DOHH2 (cell line): ENCODE measurements around the gene MPRIP.

Source experiments
- H3F3A ChIP-seq: fragments of 200-600 bp; sonication (generic), shearing (Covaris generic); 2 replicates; pipeline ENCODE4 v1.6.0; 2016; ENCODE audit warnings: antibody characterized with exemption, mild to moderate bottlenecking; ENCODE audit not compliant: control insufficient read depth, insufficient read depth
- H3K27ac ChIP-seq: fragments of 200-600 bp; sonication (generic); 2 replicates; pipeline ENCODE4 v1.5.1; 2014; ENCODE audit warnings: low read depth, mild to moderate bottlenecking, low read length, moderate library complexity
- H3K27me3 ChIP-seq: fragments of 200-600 bp; sonication (generic); 2 replicates; pipeline ENCODE4 v1.6.1; 2014; ENCODE audit warnings: mild to moderate bottlenecking, low read length, mixed read lengths; ENCODE audit not compliant: control insufficient read depth
- H3K36me3 ChIP-seq: fragments of 200-600 bp; sonication (generic); 2 replicates; pipeline ENCODE4 v1.6.1; 2014; ENCODE audit warnings: mild to moderate bottlenecking, low read length, moderate library complexity, mixed read lengths; ENCODE audit not compliant: control insufficient read depth
- H3K4me1 ChIP-seq: fragments of 200-600 bp; sonication (generic); 2 replicates; pipeline ENCODE4 v1.6.1; 2014; ENCODE audit warnings: mild to moderate bottlenecking, low read length, mixed read lengths; ENCODE audit not compliant: control insufficient read depth
- H3K4me2 ChIP-seq: fragments of 200-600 bp; sonication (generic); 2 replicates; pipeline ENCODE4 v1.6.0; 2014; ENCODE audit warnings: mild to moderate bottlenecking, low read length, moderate library complexity
- H3K4me3 ChIP-seq: fragments of 200-600 bp; sonication (generic); 2 replicates; pipeline ENCODE4 v1.5.1; 2014; ENCODE audit warnings: mild to moderate bottlenecking, low read length, mixed read lengths
- H3K79me2 ChIP-seq: fragments of 200-600 bp; sonication (generic); 2 replicates; pipeline ENCODE4 v1.6.1; 2014; ENCODE audit warnings: mild to moderate bottlenecking, low read length, mixed read lengths; ENCODE audit not compliant: control insufficient read depth
- H3K9me2 ChIP-seq: fragments of 200-600 bp; sonication (generic); replicated peaks from 2 replicates; pipeline ENCODE4 v1.6.1; 2014; ENCODE audit warnings: mild to moderate bottlenecking, low read length, mixed read lengths; ENCODE audit not compliant: control insufficient read depth
- H3K9me3 ChIP-seq: fragments of 200-600 bp; sonication (generic); 2 replicates; pipeline ENCODE4 v1.6.1; 2014; ENCODE audit warnings: antibody characterized with exemption, low read length, mixed read lengths; ENCODE audit not compliant: control insufficient read depth, insufficient read depth
- H4K20me1 ChIP-seq: fragments of 200-600 bp; sonication (generic); 2 replicates; pipeline ENCODE4 v1.6.0; 2014; ENCODE audit warnings: low read depth, mild to moderate bottlenecking, antibody characterized with exemption, low read length, moderate library complexity; ENCODE audit not compliant: control insufficient read depth, insufficient read depth
- EZH2phosphoT487 ChIP-seq: fragments of 200-600 bp; sonication (generic); IDR thresholded peaks from 2 replicates; pipeline ENCODE4 v1.6.1; 2017; ENCODE audit warnings: borderline replicate concordance, mild to moderate bottlenecking, antibody characterized with exemption, low read length, moderate library complexity, mixed read lengths
- TF ChIP-seq, protein P1 (sequence below): fragments of 200-600 bp; sonication (generic); IDR thresholded peaks from one replicate; pipeline ENCODE4 v1.5.1; 2014; ENCODE audit warnings: antibody characterized with exemption, mild to moderate bottlenecking, low read depth, low read length; ENCODE audit not compliant: poor library complexity, severe bottlenecking

MPRIP gene

DNA sequence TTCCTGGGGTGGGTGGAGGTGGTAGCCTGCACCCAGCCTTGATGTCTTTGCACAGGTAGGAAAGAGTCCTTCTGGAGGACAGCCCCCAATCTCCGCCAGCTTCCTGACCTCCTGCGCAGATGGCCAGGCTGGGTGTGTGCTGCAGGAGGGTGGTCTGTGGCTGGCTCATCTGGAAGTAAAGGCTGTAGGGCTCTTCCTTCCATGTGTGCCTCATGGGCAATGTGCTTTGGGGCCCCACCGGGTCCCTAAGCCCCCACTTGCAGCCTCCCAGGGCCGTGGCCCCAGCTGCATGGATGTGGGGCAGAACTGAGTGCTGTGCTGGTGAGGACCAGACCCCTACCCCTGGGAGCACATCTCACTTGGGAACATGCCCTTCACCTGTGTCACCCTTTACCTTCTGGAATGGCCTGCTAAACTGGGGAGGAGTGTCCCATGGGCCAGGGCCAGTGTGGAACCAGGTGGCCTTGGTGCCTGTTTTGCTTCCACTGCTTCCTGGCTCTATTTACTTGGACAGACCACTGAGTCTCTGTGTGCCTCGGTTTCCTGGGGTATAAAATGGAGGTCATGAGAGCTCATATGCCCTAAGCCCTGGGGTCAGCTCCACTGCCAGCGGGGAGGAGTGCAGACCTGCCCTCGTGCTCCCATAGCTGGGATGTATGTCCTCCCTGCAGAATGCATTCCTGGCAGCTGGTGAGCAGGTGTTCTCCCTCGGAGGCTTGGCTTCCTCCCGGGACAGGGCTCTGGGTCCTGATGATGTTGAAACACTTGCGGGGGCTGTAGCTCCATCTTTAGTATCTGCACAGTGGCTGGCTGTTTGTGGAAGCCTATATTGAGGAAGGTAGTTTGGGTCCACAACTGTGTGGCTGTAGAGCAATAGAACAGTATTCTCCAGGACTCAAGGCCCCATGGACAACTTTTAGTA lies 18.0 kb downstream of the MPRIP start:
- Histone ChIP-seq H3K36me3 (no peaks in the 10 kb centered on the region; the same call in 1 of the 2 replicates), H3K27ac (no peak overlapping the region), H3K9me3 (no peaks in the 10 kb centered on the region), H3K4me1 (no peaks in the 10 kb centered on the region; the same call in 1 of the 2 replicates), H4K20me1 (0 out of 2 replicates have a peak, but pooled peaks cover 10% of the 10 kb centered on the region), H3K9me2 (no peaks in the 10 kb centered on the region), H3K4me3 (no peak overlapping the region), H3K27me3 (no peaks in the 10 kb centered on the region), H3K4me2 (no peak overlapping the region), H3K79me2 (peaks cover 94% of the 10 kb centered on the region), H3F3A (no peaks in the 10 kb centered on the region)
- TF ChIP-seq, protein P1, sequence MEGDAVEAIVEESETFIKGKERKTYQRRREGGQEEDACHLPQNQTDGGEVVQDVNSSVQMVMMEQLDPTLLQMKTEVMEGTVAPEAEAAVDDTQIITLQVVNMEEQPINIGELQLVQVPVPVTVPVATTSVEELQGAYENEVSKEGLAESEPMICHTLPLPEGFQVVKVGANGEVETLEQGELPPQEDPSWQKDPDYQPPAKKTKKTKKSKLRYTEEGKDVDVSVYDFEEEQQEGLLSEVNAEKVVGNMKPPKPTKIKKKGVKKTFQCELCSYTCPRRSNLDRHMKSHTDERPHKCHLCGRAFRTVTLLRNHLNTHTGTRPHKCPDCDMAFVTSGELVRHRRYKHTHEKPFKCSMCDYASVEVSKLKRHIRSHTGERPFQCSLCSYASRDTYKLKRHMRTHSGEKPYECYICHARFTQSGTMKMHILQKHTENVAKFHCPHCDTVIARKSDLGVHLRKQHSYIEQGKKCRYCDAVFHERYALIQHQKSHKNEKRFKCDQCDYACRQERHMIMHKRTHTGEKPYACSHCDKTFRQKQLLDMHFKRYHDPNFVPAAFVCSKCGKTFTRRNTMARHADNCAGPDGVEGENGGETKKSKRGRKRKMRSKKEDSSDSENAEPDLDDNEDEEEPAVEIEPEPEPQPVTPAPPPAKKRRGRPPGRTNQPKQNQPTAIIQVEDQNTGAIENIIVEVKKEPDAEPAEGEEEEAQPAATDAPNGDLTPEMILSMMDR, result no peak
- no peak for TF ChIP-seq EZH2phosphoT487

- no peaks in the 10 kb centered on the region; the same call in 1 of the 2 replicates for H3K4me1 ChIP-seq
- TF ChIP-seq, protein P1, result no peak
- TF ChIP-seq EZH2phosphoT487, result no peak
Measured at GRCh38 chr17:17060930-17061329, 18.7 kb downstream of the MPRIP start.

GRCh38 chr17:17061516-17061915 lies 19.3 kb downstream of the MPRIP start:
- Histone ChIP-seq H3K4me3 (no peak overlapping the region), H4K20me1 (0 out of 2 replicates have a peak, but pooled peaks cover 14% of the 10 kb centered on the region), H3K4me1 (no peaks in the 10 kb centered on the region; the same call in 1 of the 2 replicates), H3K9me3 (no peaks in the 10 kb centered on the region), H3K27ac (no peak overlapping the region), H3K36me3 (no peaks in the 10 kb centered on the region; the same call in 1 of the 2 replicates), H3K27me3 (no peaks in the 10 kb centered on the region), H3K79me2 (peaks cover 93% of the 10 kb centered on the region), H3F3A (no peaks in the 10 kb centered on the region), H3K4me2 (no peak overlapping the region), H3K9me2 (no peaks in the 10 kb centered on the region)
- TF ChIP-seq, protein P1, result no peak
- no peak for TF ChIP-seq EZH2phosphoT487

More at GRCh38 chr17:17060930-17061329, 18.7 kb downstream of the MPRIP start:
- H3K27ac ChIP-seq, result no peak overlapping the region
- peaks cover 93% of the 10 kb centered on the region for H3K79me2 ChIP-seq
- H3K36me3 ChIP-seq, result no peaks in the 10 kb centered on the region; the same call in 1 of the 2 replicates
- no peaks in the 10 kb centered on the region for H3K27me3 ChIP-seq
- 0 out of 2 replicates have a peak, but pooled peaks cover 12% of the 10 kb centered on the region for H4K20me1 ChIP-seq
- H3K9me2 ChIP-seq, result no peaks in the 10 kb centered on the region
- no peak overlapping the region for H3K4me2 ChIP-seq
- no peaks in the 10 kb centered on the region for H3F3A ChIP-seq
- H3K9me3 ChIP-seq, result no peaks in the 10 kb centered on the region
- no peak overlapping the region for H3K4me3 ChIP-seq
